WTC11 (cell line): ENCODE measurements around the gene MEX3C.

ENCODE experiments used
- ATF3 ChIP-seq: sonication (generic); formaldehyde crosslinking; conservative IDR thresholded peaks from 2 replicates; pipeline ENCODE4 v1.8.1; 2022; ENCODE audit warnings: mild to moderate bottlenecking, missing genetic modification reagents
- CTCF ChIP-seq: fragments of 200-600 bp; IDR thresholded peaks from 2 replicates; pipeline ENCODE4 v1.8.0; 2022; ENCODE audit warnings: antibody characterized with exemption
- ELF4 ChIP-seq: sonication (generic); formaldehyde crosslinking; IDR thresholded peaks from 2 replicates; pipeline ENCODE4 v1.8.1; 2022; ENCODE audit warnings: low read depth, mild to moderate bottlenecking, moderate library complexity, missing genetic modification reagents
- EMX1 ChIP-seq: fragments of 250-450 bp; sonication (Bioruptor Pico); IDR thresholded peaks from 2 replicates; pipeline ENCODE4 v1.8.0; 2021; ENCODE audit warnings: mild to moderate bottlenecking
- ETV6 ChIP-seq: sonication (generic); formaldehyde crosslinking; IDR thresholded peaks from 2 replicates; pipeline ENCODE4 v1.8.1; 2022; ENCODE audit warnings: mild to moderate bottlenecking, missing genetic modification reagents
- MAX ChIP-seq: sonication (generic); formaldehyde crosslinking; IDR thresholded peaks from 2 replicates; pipeline ENCODE4 v1.8.0; 2022; ENCODE audit warnings: mild to moderate bottlenecking, missing genetic modification reagents
- NFATC4 ChIP-seq: fragments of 250-450 bp; sonication (Bioruptor Pico); IDR thresholded peaks from 2 replicates; pipeline ENCODE4 v1.9.0; 2021; ENCODE audit warnings: mild to moderate bottlenecking
- NFYB ChIP-seq: sonication (generic); formaldehyde crosslinking; conservative IDR thresholded peaks from 2 replicates; pipeline ENCODE4 v1.8.0; 2022; ENCODE audit warnings: low read depth, missing genetic modification reagents
- NR2C2 ChIP-seq: sonication (generic); formaldehyde crosslinking; IDR thresholded peaks from 2 replicates; pipeline ENCODE4 v1.8.0; 2022; ENCODE audit warnings: mild to moderate bottlenecking, missing genetic modification reagents
- ZNF232 ChIP-seq: sonication (generic); formaldehyde crosslinking; IDR thresholded peaks from 2 replicates; pipeline ENCODE4 v1.8.0; 2022; ENCODE audit warnings: mild to moderate bottlenecking, missing genetic modification reagents
- ZNF263 ChIP-seq: sonication (generic); formaldehyde crosslinking; IDR thresholded peaks from 2 replicates; pipeline ENCODE4 v1.8.1; 2022; ENCODE audit warnings: low read depth, mild to moderate bottlenecking, moderate library complexity, missing genetic modification reagents
- TF ChIP-seq, protein P1 (sequence below): sonication (generic); formaldehyde crosslinking; IDR thresholded peaks from 2 replicates; pipeline ENCODE4 v1.8.1; 2022; ENCODE audit warnings: low read depth, missing genetic modification reagents, borderline replicate concordance

DNA sequence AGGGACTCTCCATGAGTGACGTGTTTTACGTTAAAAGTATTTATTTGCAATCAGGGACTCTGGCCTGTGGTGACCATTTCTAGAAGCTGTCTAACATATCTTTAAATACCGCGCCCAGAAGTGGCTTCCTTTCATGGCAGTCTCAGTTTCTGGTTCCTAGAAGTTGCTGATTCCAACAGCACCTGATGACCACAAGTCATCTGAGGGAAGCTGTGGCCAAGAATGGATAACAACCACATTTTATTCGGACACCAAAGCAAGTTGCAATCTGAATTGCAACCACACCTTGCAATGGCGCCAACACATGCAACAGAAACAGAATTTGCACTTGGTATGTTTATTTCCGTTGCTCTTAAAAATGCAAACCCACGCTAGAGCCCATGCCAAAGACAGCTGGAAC lies 33.1 kb downstream of the MEX3C start:
- TF ChIP-seq ATF3 (CRISPR knock-in tag), result no peak
- no peak for TF ChIP-seq CTCF
- no peak for TF ChIP-seq ZNF263 (CRISPR knock-in tag)
- TF ChIP-seq NR2C2 (CRISPR knock-in tag), result no peak
- no peak for TF ChIP-seq EMX1 (CRISPR knock-in tag)
- no peak for TF ChIP-seq NFATC4 (CRISPR knock-in tag)
- no peak for TF ChIP-seq NFYB
- TF ChIP-seq ELF4 (CRISPR knock-in tag), result no peak
- TF ChIP-seq, protein P1, sequence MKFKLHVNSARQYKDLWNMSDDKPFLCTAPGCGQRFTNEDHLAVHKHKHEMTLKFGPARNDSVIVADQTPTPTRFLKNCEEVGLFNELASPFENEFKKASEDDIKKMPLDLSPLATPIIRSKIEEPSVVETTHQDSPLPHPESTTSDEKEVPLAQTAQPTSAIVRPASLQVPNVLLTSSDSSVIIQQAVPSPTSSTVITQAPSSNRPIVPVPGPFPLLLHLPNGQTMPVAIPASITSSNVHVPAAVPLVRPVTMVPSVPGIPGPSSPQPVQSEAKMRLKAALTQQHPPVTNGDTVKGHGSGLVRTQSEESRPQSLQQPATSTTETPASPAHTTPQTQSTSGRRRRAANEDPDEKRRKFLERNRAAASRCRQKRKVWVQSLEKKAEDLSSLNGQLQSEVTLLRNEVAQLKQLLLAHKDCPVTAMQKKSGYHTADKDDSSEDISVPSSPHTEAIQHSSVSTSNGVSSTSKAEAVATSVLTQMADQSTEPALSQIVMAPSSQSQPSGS (CRISPR knock-in tag), result no peak
- no peak for TF ChIP-seq MAX (CRISPR knock-in tag)
- no peak for TF ChIP-seq ETV6 (CRISPR knock-in tag)
- no peak for TF ChIP-seq ZNF232 (CRISPR knock-in tag)
